ENCODE data around the gene SRP68. TPM values are rescaled to one million over a fixed set of nuclear protein-coding genes. Genes with fewer than 3 reads are reported as not detected.
A peak's percentile ranks its signal among the peaks of the same experiment; 100 is the strongest.

SRP68 gene
- polyA plus RNA-seq, 1 of the 3 experiments (the other 2 are of a cell fraction) = 76.8 TPM

DNA sequence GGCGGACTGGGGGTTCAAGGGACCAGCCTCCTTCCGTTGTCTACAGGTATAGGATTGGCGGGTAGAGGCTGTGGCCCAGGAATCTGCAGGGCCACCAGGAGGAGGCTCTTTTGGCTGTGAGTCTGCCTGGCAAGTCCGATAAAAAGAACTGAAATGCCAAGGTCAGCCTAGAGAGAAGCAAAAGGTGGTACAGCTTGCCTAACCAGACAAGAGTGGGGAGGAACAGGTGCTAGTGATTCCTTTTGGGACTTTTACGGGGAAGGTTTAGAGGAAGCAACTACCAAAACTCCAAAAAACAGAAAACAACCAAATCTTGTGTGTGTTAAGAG lies 39.6 kb downstream of the SRP68 start:
- POLR2A ChIA-PET = no interaction called here
- H3K9ac ChIP-seq = no peak overlapping the region
- H4K20me1 ChIP-seq (ENCODE audit: insufficient read depth) = no peaks in the 10 kb centered on the region
- H3K79me2 ChIP-seq (ENCODE audit: insufficient read depth) = no peaks in the 10 kb centered on the region
- H3K4me2 ChIP-seq = no peak overlapping the region
- H3K9me3 ChIP-seq = no peaks in the 10 kb centered on the region
- no peak for TF ChIP-seq FOXM1 (IDR thresholded peaks at IDR 0.05; ENCODE audit: low read depth)
- TF ChIP-seq RXRA (IDR thresholded peaks at IDR 0.05; ENCODE audit: borderline replicate concordance, low read depth) = no peak
- no peak for TF ChIP-seq RFX5 (IDR thresholded peaks at IDR 0.05; ENCODE audit: low read length)
- no peak for TF ChIP-seq NRF1 (IDR thresholded peaks at IDR 0.05; ENCODE audit: low read depth, low read length)
- TF ChIP-seq, protein P1, sequence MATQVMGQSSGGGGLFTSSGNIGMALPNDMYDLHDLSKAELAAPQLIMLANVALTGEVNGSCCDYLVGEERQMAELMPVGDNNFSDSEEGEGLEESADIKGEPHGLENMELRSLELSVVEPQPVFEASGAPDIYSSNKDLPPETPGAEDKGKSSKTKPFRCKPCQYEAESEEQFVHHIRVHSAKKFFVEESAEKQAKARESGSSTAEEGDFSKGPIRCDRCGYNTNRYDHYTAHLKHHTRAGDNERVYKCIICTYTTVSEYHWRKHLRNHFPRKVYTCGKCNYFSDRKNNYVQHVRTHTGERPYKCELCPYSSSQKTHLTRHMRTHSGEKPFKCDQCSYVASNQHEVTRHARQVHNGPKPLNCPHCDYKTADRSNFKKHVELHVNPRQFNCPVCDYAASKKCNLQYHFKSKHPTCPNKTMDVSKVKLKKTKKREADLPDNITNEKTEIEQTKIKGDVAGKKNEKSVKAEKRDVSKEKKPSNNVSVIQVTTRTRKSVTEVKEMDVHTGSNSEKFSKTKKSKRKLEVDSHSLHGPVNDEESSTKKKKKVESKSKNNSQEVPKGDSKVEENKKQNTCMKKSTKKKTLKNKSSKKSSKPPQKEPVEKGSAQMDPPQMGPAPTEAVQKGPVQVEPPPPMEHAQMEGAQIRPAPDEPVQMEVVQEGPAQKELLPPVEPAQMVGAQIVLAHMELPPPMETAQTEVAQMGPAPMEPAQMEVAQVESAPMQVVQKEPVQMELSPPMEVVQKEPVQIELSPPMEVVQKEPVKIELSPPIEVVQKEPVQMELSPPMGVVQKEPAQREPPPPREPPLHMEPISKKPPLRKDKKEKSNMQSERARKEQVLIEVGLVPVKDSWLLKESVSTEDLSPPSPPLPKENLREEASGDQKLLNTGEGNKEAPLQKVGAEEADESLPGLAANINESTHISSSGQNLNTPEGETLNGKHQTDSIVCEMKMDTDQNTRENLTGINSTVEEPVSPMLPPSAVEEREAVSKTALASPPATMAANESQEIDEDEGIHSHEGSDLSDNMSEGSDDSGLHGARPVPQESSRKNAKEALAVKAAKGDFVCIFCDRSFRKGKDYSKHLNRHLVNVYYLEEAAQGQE (IDR thresholded peaks at IDR 0.05; ENCODE audit: low read depth, low read length) = no peak
- TF ChIP-seq, protein P2, sequence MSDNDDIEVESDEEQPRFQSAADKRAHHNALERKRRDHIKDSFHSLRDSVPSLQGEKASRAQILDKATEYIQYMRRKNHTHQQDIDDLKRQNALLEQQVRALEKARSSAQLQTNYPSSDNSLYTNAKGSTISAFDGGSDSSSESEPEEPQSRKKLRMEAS (IDR thresholded peaks at IDR 0.05; ENCODE audit: low read depth) = no peak
- TF ChIP-seq TCF12 (IDR thresholded peaks at IDR 0.05) = no peak
- TF ChIP-seq, protein P3, sequence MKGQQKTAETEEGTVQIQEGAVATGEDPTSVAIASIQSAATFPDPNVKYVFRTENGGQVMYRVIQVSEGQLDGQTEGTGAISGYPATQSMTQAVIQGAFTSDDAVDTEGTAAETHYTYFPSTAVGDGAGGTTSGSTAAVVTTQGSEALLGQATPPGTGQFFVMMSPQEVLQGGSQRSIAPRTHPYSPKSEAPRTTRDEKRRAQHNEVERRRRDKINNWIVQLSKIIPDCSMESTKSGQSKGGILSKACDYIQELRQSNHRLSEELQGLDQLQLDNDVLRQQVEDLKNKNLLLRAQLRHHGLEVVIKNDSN (IDR thresholded peaks at IDR 0.05; ENCODE audit: borderline replicate concordance, low read depth) = no peak
- TF ChIP-seq CHD2 (IDR thresholded peaks at IDR 0.05; ENCODE audit: low read length, partially characterized antibody) = no peak
- no peak for TF ChIP-seq MXI1 (IDR thresholded peaks at IDR 0.05; ENCODE audit: low read depth, low read length)
- no peak for TF ChIP-seq RCOR1 (IDR thresholded peaks at IDR 0.05; ENCODE audit: low read length)
- TF ChIP-seq FOSL2 (IDR thresholded peaks at IDR 0.05; ENCODE audit: borderline replicate concordance, low read depth) = no peak
- H3K4me3 ChIP-seq (ENCODE audit: low read depth in 2 of 2, low read length in 1 of 2) = no peak overlapping the region
- H3K9me2 ChIP-seq = no peaks in the 10 kb centered on the region
- H2AFZ ChIP-seq (ENCODE audit: low read depth) = no peak overlapping the region
- H3K36me3 ChIP-seq (replicated peaks in 1 of 2; ENCODE audit: control insufficient read depth in 1 of 2, insufficient read depth in 2 of 2, low read length in 1 of 2) = no peaks in the 10 kb centered on the region
- CTCF ChIA-PET = interaction anchor here (0.7 to 13.5 kb wide), 9 partner anchors 13 to 353 kb away, joined by 3 to 133 read pairs (median 4); no protein-coding TSS in a partner anchor
- peaks cover 13% of the 10 kb centered on the region for H3F3A ChIP-seq (replicated peaks; ENCODE audit: insufficient read depth)
- H3K4me1 ChIP-seq (ENCODE audit: control insufficient read depth in 1 of 2, insufficient read depth in 2 of 2, low read depth in 1 of 2, low read length in 1 of 2) = peaks cover 9 to 23% of the 10 kb centered on the region in 2 experiments; a peak in 3 of 4 replicates
- no peak overlapping the region for H3K27ac ChIP-seq (ENCODE audit: low read depth in 2 of 2, low read length in 1 of 2)
- DNase-seq = no peak
- 88% methylated on average over 5 of the region's 5 CpGs for WGBS (ENCODE audit: low lambda C conversion rate)
- no peaks in the 10 kb centered on the region for H3K27me3 ChIP-seq (ENCODE audit: insufficient read depth)

- H3K4me1 ChIP-seq (ENCODE audit: control insufficient read depth in 1 of 2, insufficient read depth in 2 of 2, low read depth in 1 of 2, low read length in 1 of 2) = peaks cover 9 to 23% of the 10 kb centered on the region in 2 experiments; a peak in 3 of 4 replicates
- TF ChIP-seq SIN3A (IDR thresholded peaks at IDR 0.05; ENCODE audit: borderline replicate concordance, low read depth, low read length) (no peak), CTCF (IDR thresholded peaks at IDR 0.05) (peak; percentile 26; the same call in 1 of the 2 replicates), JUND (IDR thresholded peaks at IDR 0.05) (no peak), RAD21 (IDR thresholded peaks at IDR 0.05; ENCODE audit: low read length) (0 out of 2 replicates have a peak, but pooled peaks have one; percentile 2), RCOR1 (IDR thresholded peaks at IDR 0.05; ENCODE audit: low read length) (no peak), NFIC (IDR thresholded peaks at IDR 0.05; ENCODE audit: borderline replicate concordance) (no peak)
- WGBS (ENCODE audit: low lambda C conversion rate) = 80% methylated on average over 15 of the region's 20 CpGs
- no peaks in the 10 kb centered on the region for H3K9me3 ChIP-seq
- H3K36me3 ChIP-seq (replicated peaks in 1 of 2; ENCODE audit: control insufficient read depth in 1 of 2, insufficient read depth in 2 of 2, low read length in 1 of 2) = no peaks in the 10 kb centered on the region
- no peaks in the 10 kb centered on the region for H3K27me3 ChIP-seq (ENCODE audit: insufficient read depth)
- H3K4me3 ChIP-seq (ENCODE audit: low read depth in 2 of 2, low read length in 1 of 2) = no peak overlapping the region
- H2AFZ ChIP-seq (ENCODE audit: low read depth) = no peak overlapping the region
- H3K79me2 ChIP-seq (ENCODE audit: insufficient read depth) = no peaks in the 10 kb centered on the region
- H3K9ac ChIP-seq = no peak overlapping the region
- DNase-seq = peak; percentile 57
- no peaks in the 10 kb centered on the region for H3K9me2 ChIP-seq
- H3K27ac ChIP-seq (ENCODE audit: low read depth in 2 of 2, low read length in 1 of 2) = no peak overlapping the region
- no peaks in the 10 kb centered on the region for H4K20me1 ChIP-seq (ENCODE audit: insufficient read depth)
- ChIA-PET CTCF (interaction anchor here (0.7 to 13.5 kb wide), 9 partner anchors 12 to 353 kb away, joined by 3 to 133 read pairs (median 4); no protein-coding TSS in a partner anchor), POLR2A (no interaction called here)
- H3K4me2 ChIP-seq = no peak overlapping the region
- peaks cover 9% of the 10 kb centered on the region for H3F3A ChIP-seq (replicated peaks; ENCODE audit: insufficient read depth)
Measured at GRCh38 chr17:76032073-76032779, 40.1 kb downstream of the SRP68 start.
